Endodermal cell (in vitro differentiated cells): ENCODE measurements around the gene CERS6. TPM values are rescaled to one million over a fixed set of nuclear protein-coding genes. Genes with fewer than 3 reads are reported as not detected.

Experiments used
- DNase-seq: peaks from one replicate; pipeline ENCODE4 v3.0.0-alpha.2; 2017
- H3K27ac ChIP-seq: 2 replicates; pipeline ENCODE4 v1.5.1; 2013; ENCODE audit warnings: mild to moderate bottlenecking, low read depth, low read length, moderate library complexity
- H3K27me3 ChIP-seq: 2 replicates; pipeline ENCODE4 v1.6.1; 2013; ENCODE audit warnings: mild to moderate bottlenecking, low read length, moderate library complexity; ENCODE audit not compliant: insufficient read depth, control insufficient read depth, poor library complexity, severe bottlenecking
- H3K36me3 ChIP-seq: 2 replicates; pipeline ENCODE4 v1.7.0; 2013; ENCODE audit warnings: mild to moderate bottlenecking, low read length, moderate library complexity; ENCODE audit not compliant: control insufficient read depth, insufficient read depth
- H3K4me1 ChIP-seq: one replicate; pipeline ENCODE4 v1.7.0; 2013; ENCODE audit warnings: low read length; ENCODE audit not compliant: control insufficient read depth, insufficient read depth
- H3K4me3 ChIP-seq: 2 replicates; pipeline ENCODE4 v1.5.1; 2013; ENCODE audit warnings: mild to moderate bottlenecking, low read length, moderate library complexity
- H3K9ac ChIP-seq: 2 replicates; pipeline ENCODE4 v1.6.1; 2013; ENCODE audit warnings: mild to moderate bottlenecking, low read length, moderate library complexity; ENCODE audit not compliant: poor library complexity, severe bottlenecking; ENCODE audit errors: extremely low read depth
- H3K9me3 ChIP-seq: 2 replicates; pipeline ENCODE4 v1.6.1; 2013; ENCODE audit warnings: mild to moderate bottlenecking, low read length, moderate library complexity; ENCODE audit not compliant: control insufficient read depth
- H3K27ac Mint-ChIP-seq: 2 replicates; pipeline ENCODE4 v1.8.0; 2020; ENCODE audit warnings: mixed read lengths
- H3K27me3 Mint-ChIP-seq: 2 replicates; pipeline ENCODE4 v1.8.0; 2021; ENCODE audit warnings: mild to moderate bottlenecking, mixed read lengths; ENCODE audit not compliant: insufficient read depth
- H3K36me3 Mint-ChIP-seq: 2 replicates; pipeline ENCODE4 v1.8.0; 2020; ENCODE audit warnings: low read depth, mixed read lengths
- H3K4me1 Mint-ChIP-seq: 2 replicates; pipeline ENCODE4 v1.8.0; 2020; ENCODE audit warnings: mixed read lengths
- H3K4me3 Mint-ChIP-seq: 2 replicates; pipeline ENCODE4 v1.8.0; 2020; ENCODE audit warnings: mild to moderate bottlenecking, moderate library complexity, mixed read lengths
- H3K9me3 Mint-ChIP-seq: 2 replicates; pipeline ENCODE4 v1.8.0; 2020; ENCODE audit warnings: mild to moderate bottlenecking, mixed read lengths
- CTCF ChIP-seq: fragments of 200-600 bp; sonication (generic); conservative IDR thresholded peaks from 2 replicates; pipeline ENCODE4 v1.5.0; 2021; ENCODE audit warnings: antibody characterized with exemption, mild to moderate bottlenecking
- WGBS, 2 experiments: methylation state at CpG; one replicate each; pipeline versions ENCODE4 v1.1.5 to v1.1.7; 2013; ENCODE audit warnings: missing lambda C conversion rate in 2 of 2, mixed read lengths in 1 of 2; ENCODE audit not compliant: insufficient coverage in 1 of 2, insufficient read length in 1 of 2; 5-methylcytosine and 5-hydroxymethylcytosine counted together
- total RNA-seq, 2 donors: library from RNA; stranded (reverse); fragmentation: NEBNext Ultra II Directional in 1 of 2; extraction: Animal tissue kit (Norgen Biotek cat#: 25700) in 1 of 2; gene quantifications; 2 replicates in 1 of 2; 3 replicates in 1 of 2; pipeline ENCODE4 v1.2.1, GENCODE V29; 2021

CERS6 gene
- total RNA-seq, 2 donors from 2014 or later, result 41.3 to 52.0 TPM

- H3K9me3 Mint-ChIP-seq, result no peaks in the 10 kb centered on the region
- no peak for DNase-seq
- H3K36me3 Mint-ChIP-seq, result no peaks in the 10 kb centered on the region
- H3K36me3 ChIP-seq, result no peaks in the 10 kb centered on the region
- WGBS, 2 experiments, result 90 to 94% methylated on average over 5 of the region's 5 CpGs
- no peak for TF ChIP-seq CTCF
- no peak overlapping the region for H3K9ac ChIP-seq
- peaks cover 46% of the 10 kb centered on the region for H3K4me1 Mint-ChIP-seq
- H3K4me3 ChIP-seq, result no peak overlapping the region
- no peak overlapping the region for H3K4me3 Mint-ChIP-seq
- H3K27me3 ChIP-seq, result no peaks in the 10 kb centered on the region
- H3K4me1 ChIP-seq, result peaks cover 20% of the 10 kb centered on the region
- H3K9me3 ChIP-seq, result no peaks in the 10 kb centered on the region
- H3K27ac Mint-ChIP-seq, result no peak overlapping the region
- H3K27ac ChIP-seq, result no peak overlapping the region
- no peaks in the 10 kb centered on the region for H3K27me3 Mint-ChIP-seq
Observed at GRCh38 chr2:168802859-168803725, 347.0 kb downstream of the CERS6 start.

- no peak overlapping the region for H3K4me3 ChIP-seq
- no peak overlapping the region for H3K9ac ChIP-seq
- H3K27ac Mint-ChIP-seq, result no peak overlapping the region
- no peak for DNase-seq
- no peak overlapping the region for H3K27ac ChIP-seq
- H3K27me3 ChIP-seq, result no peaks in the 10 kb centered on the region
- peaks cover 43% of the 10 kb centered on the region for H3K4me1 Mint-ChIP-seq
- H3K27me3 Mint-ChIP-seq, result no peaks in the 10 kb centered on the region
- H3K36me3 Mint-ChIP-seq, result no peaks in the 10 kb centered on the region
- H3K36me3 ChIP-seq, result no peaks in the 10 kb centered on the region
- H3K4me3 Mint-ChIP-seq, result no peak overlapping the region
- no peaks in the 10 kb centered on the region for H3K9me3 ChIP-seq
- H3K4me1 ChIP-seq, result peaks cover 12% of the 10 kb centered on the region
- TF ChIP-seq CTCF, result no peak
- WGBS, 2 experiments, result 96 to 100% methylated on average over 1 to 3 of the region's 3 CpGs
- H3K9me3 Mint-ChIP-seq, result no peaks in the 10 kb centered on the region
Observed at GRCh38 chr2:168804214-168804613, 348.1 kb downstream of the CERS6 start.

- no peak overlapping the region for H3K9ac ChIP-seq
- no peak for DNase-seq
- Mint-ChIP-seq H3K9me3 (no peaks in the 10 kb centered on the region), H3K36me3 (no peaks in the 10 kb centered on the region), H3K27ac (no peak overlapping the region), H3K4me1 (peaks cover 47% of the 10 kb centered on the region), H3K27me3 (no peaks in the 10 kb centered on the region), H3K4me3 (no peak overlapping the region)
- H3K36me3 ChIP-seq, result no peaks in the 10 kb centered on the region
- no peak overlapping the region for H3K4me3 ChIP-seq
- no peaks in the 10 kb centered on the region for H3K27me3 ChIP-seq
- H3K4me1 ChIP-seq, result peaks cover 20% of the 10 kb centered on the region
- TF ChIP-seq CTCF, result no peak
- 95 to 96% methylated on average over 7 of the region's 7 CpGs for WGBS, 2 experiments
- no peak overlapping the region for H3K27ac ChIP-seq
- no peaks in the 10 kb centered on the region for H3K9me3 ChIP-seq
Observed at GRCh38 chr2:168805615-168806014, 349.5 kb downstream of the CERS6 start.
